GM12892 (cell line): ENCODE results near the gene HS3ST4.

Source experiments
- POLR2AphosphoS5 ChIP-seq: IDR thresholded peaks from 2 replicates; pipeline ENCODE4 v1.6.1; 2011; ENCODE audit warnings: low read depth, low read length, control low read depth
- TAF1 ChIP-seq: IDR thresholded peaks from 2 replicates; pipeline ENCODE4 v1.6.1; 2011; ENCODE audit warnings: low read depth, mild to moderate bottlenecking, control low read depth, low read length, borderline replicate concordance

- TF ChIP-seq POLR2AphosphoS5 (no peak), TAF1 (no peak)
Observed at GRCh38 chr16:25716186-25716585, 24.4 kb downstream of the HS3ST4 start.
